ENCODE measurements around the gene COLEC11.

COLEC11 gene

GRCh38 chr2:3595985-3596384 lies 1.1 kb downstream of the COLEC11 start:
- TF ChIP-seq CTCF (conservative IDR thresholded peaks at IDR 0.05; ENCODE audit: low read depth, low read length) = no peak
- no peak for DNase-seq (ENCODE audit: low read depth)
- no peak overlapping the region for H3K4me3 ChIP-seq (ENCODE audit: low read depth, low read length)

- DNase-seq (ENCODE audit: low read depth) = no peak
- no peak for TF ChIP-seq CTCF (conservative IDR thresholded peaks at IDR 0.05; ENCODE audit: low read depth, low read length)
- no peak overlapping the region for H3K4me3 ChIP-seq (ENCODE audit: low read depth, low read length)
Measured at GRCh38 chr2:3596901-3597417, 2.0 kb downstream of the COLEC11 start.

GRCh38 chr2:3597567-3597966 lies 2.7 kb downstream of the COLEC11 start:
- H3K4me3 ChIP-seq (ENCODE audit: low read depth, low read length) = no peak overlapping the region
- DNase-seq (ENCODE audit: low read depth) = no peak
- TF ChIP-seq CTCF (conservative IDR thresholded peaks at IDR 0.05; ENCODE audit: low read depth, low read length) = no peak

- no peak for TF ChIP-seq CTCF (conservative IDR thresholded peaks at IDR 0.05; ENCODE audit: low read depth, low read length)
- H3K4me3 ChIP-seq (ENCODE audit: low read depth, low read length) = no peak overlapping the region
- no peak for DNase-seq (ENCODE audit: low read depth)
Measured at GRCh38 chr2:3598197-3598910, 3.4 kb downstream of the COLEC11 start.

GRCh38 chr2:3598912-3599854 lies 4.3 kb downstream of the COLEC11 start:
- no peak overlapping the region for H3K4me3 ChIP-seq (ENCODE audit: low read depth, low read length)
- no peak for DNase-seq (ENCODE audit: low read depth)
- no peak for TF ChIP-seq CTCF (conservative IDR thresholded peaks at IDR 0.05; ENCODE audit: low read depth, low read length)

GRCh38 chr2:3600256-3600855 lies 5.4 kb downstream of the COLEC11 start:
- H3K4me3 ChIP-seq (ENCODE audit: low read depth, low read length) = no peak overlapping the region
- TF ChIP-seq CTCF (conservative IDR thresholded peaks at IDR 0.05; ENCODE audit: low read depth, low read length) = no peak
- no peak for DNase-seq (ENCODE audit: low read depth)
